ENCODE measurements around the gene PHLPP2.

PHLPP2 gene

GRCh38 chr16:71754652-71755051, 30.2 kb upstream of the PHLPP2 start:
- TF ChIP-seq YY1 (IDR thresholded peaks at IDR 0.05; ENCODE audit: insufficient read depth, insufficient read length) = no peak
- no peak for TF ChIP-seq SUZ12 (IDR thresholded peaks at IDR 0.05; ENCODE audit: extremely low read depth, insufficient read depth, insufficient read length)
- TF ChIP-seq ZNF274 (IDR thresholded peaks at IDR 0.05; ENCODE audit: low read depth, low read length) = no peak
- Histone ChIP-seq H3K4me1 (ENCODE audit: insufficient read depth, insufficient read length) (no peaks in the 10 kb centered on the region), H3K27me3 (ENCODE audit: insufficient read depth, insufficient read length) (no peaks in the 10 kb centered on the region), H3K4me3 (ENCODE audit: insufficient read length, low read depth) (no peak overlapping the region), H3K36me3 (ENCODE audit: insufficient read depth, insufficient read length, low read length) (peaks cover 65% of the 10 kb centered on the region), H3K9me3 (ENCODE audit: insufficient read depth, low read length) (no peaks in the 10 kb centered on the region), H3K9ac (ENCODE audit: insufficient read length, low read depth) (no peak overlapping the region)
- DNase-seq (ENCODE audit: low read depth, low spot score) = no peak

GRCh38 chr16:71754108-71754507, 29.6 kb upstream of the PHLPP2 start:
- Histone ChIP-seq H3K27me3 (ENCODE audit: insufficient read depth, insufficient read length) (no peaks in the 10 kb centered on the region), H3K4me1 (ENCODE audit: insufficient read depth, insufficient read length) (no peaks in the 10 kb centered on the region), H3K36me3 (ENCODE audit: insufficient read depth, insufficient read length, low read length) (peaks cover 68% of the 10 kb centered on the region), H3K9me3 (ENCODE audit: insufficient read depth, low read length) (no peaks in the 10 kb centered on the region), H3K9ac (ENCODE audit: insufficient read length, low read depth) (no peak overlapping the region), H3K4me3 (ENCODE audit: insufficient read length, low read depth) (no peak overlapping the region)
- no peak for DNase-seq (ENCODE audit: low read depth, low spot score)
- no peak for TF ChIP-seq ZNF274 (IDR thresholded peaks at IDR 0.05; ENCODE audit: low read depth, low read length)
- TF ChIP-seq YY1 (IDR thresholded peaks at IDR 0.05; ENCODE audit: insufficient read depth, insufficient read length) = no peak
- TF ChIP-seq SUZ12 (IDR thresholded peaks at IDR 0.05; ENCODE audit: extremely low read depth, insufficient read depth, insufficient read length) = no peak

GRCh38 chr16:71748226-71748625, 23.7 kb upstream of the PHLPP2 start:
- H3K4me3 ChIP-seq (ENCODE audit: insufficient read length, low read depth) = no peak overlapping the region
- H3K4me1 ChIP-seq (ENCODE audit: insufficient read depth, insufficient read length) = no peaks in the 10 kb centered on the region
- TF ChIP-seq SUZ12 (IDR thresholded peaks at IDR 0.05; ENCODE audit: extremely low read depth, insufficient read depth, insufficient read length) = no peak
- no peak for TF ChIP-seq ZNF274 (IDR thresholded peaks at IDR 0.05; ENCODE audit: low read depth, low read length)
- no peak for TF ChIP-seq YY1 (IDR thresholded peaks at IDR 0.05; ENCODE audit: insufficient read depth, insufficient read length)
- no peaks in the 10 kb centered on the region for H3K9me3 ChIP-seq (ENCODE audit: insufficient read depth, low read length)
- no peaks in the 10 kb centered on the region for H3K27me3 ChIP-seq (ENCODE audit: insufficient read depth, insufficient read length)
- H3K36me3 ChIP-seq (ENCODE audit: insufficient read depth, insufficient read length, low read length) = peaks cover 73% of the 10 kb centered on the region
- no peak overlapping the region for H3K9ac ChIP-seq (ENCODE audit: insufficient read length, low read depth)
- DNase-seq (ENCODE audit: low read depth, low spot score) = no peak

GRCh38 chr16:71746442-71747046, 22.0 kb upstream of the PHLPP2 start:
- no peaks in the 10 kb centered on the region for H3K27me3 ChIP-seq (ENCODE audit: insufficient read depth, insufficient read length)
- no peaks in the 10 kb centered on the region for H3K4me1 ChIP-seq (ENCODE audit: insufficient read depth, insufficient read length)
- H3K4me3 ChIP-seq (ENCODE audit: insufficient read length, low read depth) = no peak overlapping the region
- no peaks in the 10 kb centered on the region for H3K9me3 ChIP-seq (ENCODE audit: insufficient read depth, low read length)
- peak; percentile 11 for DNase-seq (ENCODE audit: low read depth, low spot score)
- H3K36me3 ChIP-seq (ENCODE audit: insufficient read depth, insufficient read length, low read length) = peaks cover 86% of the 10 kb centered on the region
- no peak overlapping the region for H3K9ac ChIP-seq (ENCODE audit: insufficient read length, low read depth)
- no peak for TF ChIP-seq YY1 (IDR thresholded peaks at IDR 0.05; ENCODE audit: insufficient read depth, insufficient read length)
- no peak for TF ChIP-seq SUZ12 (IDR thresholded peaks at IDR 0.05; ENCODE audit: extremely low read depth, insufficient read depth, insufficient read length)
- TF ChIP-seq ZNF274 (IDR thresholded peaks at IDR 0.05; ENCODE audit: low read depth, low read length) = no peak

GRCh38 chr16:71738855-71739254, 14.4 kb upstream of the PHLPP2 start:
- DNase-seq (ENCODE audit: low read depth, low spot score) = no peak
- no peak overlapping the region for H3K9ac ChIP-seq (ENCODE audit: insufficient read length, low read depth)

GRCh38 chr16:71737501-71737900, 13.0 kb upstream of the PHLPP2 start:
- TF ChIP-seq YY1 (IDR thresholded peaks at IDR 0.05; ENCODE audit: insufficient read depth, insufficient read length) = no peak
- no peak for TF ChIP-seq ZNF274 (IDR thresholded peaks at IDR 0.05; ENCODE audit: low read depth, low read length)
- no peak for TF ChIP-seq SUZ12 (IDR thresholded peaks at IDR 0.05; ENCODE audit: extremely low read depth, insufficient read depth, insufficient read length)
- Histone ChIP-seq H3K9ac (ENCODE audit: insufficient read length, low read depth) (no peak overlapping the region), H3K4me3 (ENCODE audit: insufficient read length, low read depth) (no peak overlapping the region), H3K9me3 (ENCODE audit: insufficient read depth, low read length) (no peaks in the 10 kb centered on the region), H3K27me3 (ENCODE audit: insufficient read depth, insufficient read length) (no peaks in the 10 kb centered on the region), H3K4me1 (ENCODE audit: insufficient read depth, insufficient read length) (no peaks in the 10 kb centered on the region), H3K36me3 (ENCODE audit: insufficient read depth, insufficient read length, low read length) (peaks cover 81% of the 10 kb centered on the region)
- DNase-seq (ENCODE audit: low read depth, low spot score) = no peak

More at GRCh38 chr16:71738855-71739254, 14.4 kb upstream of the PHLPP2 start:
- Histone ChIP-seq H3K4me1 (ENCODE audit: insufficient read depth, insufficient read length) (no peaks in the 10 kb centered on the region), H3K4me3 (ENCODE audit: insufficient read length, low read depth) (no peak overlapping the region), H3K27me3 (ENCODE audit: insufficient read depth, insufficient read length) (no peaks in the 10 kb centered on the region), H3K36me3 (ENCODE audit: insufficient read depth, insufficient read length, low read length) (peaks cover 81% of the 10 kb centered on the region), H3K9me3 (ENCODE audit: insufficient read depth, low read length) (no peaks in the 10 kb centered on the region)
- TF ChIP-seq YY1 (IDR thresholded peaks at IDR 0.05; ENCODE audit: insufficient read depth, insufficient read length) = no peak
- no peak for TF ChIP-seq ZNF274 (IDR thresholded peaks at IDR 0.05; ENCODE audit: low read depth, low read length)
- TF ChIP-seq SUZ12 (IDR thresholded peaks at IDR 0.05; ENCODE audit: extremely low read depth, insufficient read depth, insufficient read length) = no peak

GRCh38 chr16:71734511-71734910, 10.0 kb upstream of the PHLPP2 start:
- no peak overlapping the region for H3K4me3 ChIP-seq (ENCODE audit: insufficient read length, low read depth)
- no peak overlapping the region for H3K9ac ChIP-seq (ENCODE audit: insufficient read length, low read depth)
- H3K27me3 ChIP-seq (ENCODE audit: insufficient read depth, insufficient read length) = no peaks in the 10 kb centered on the region
- no peaks in the 10 kb centered on the region for H3K9me3 ChIP-seq (ENCODE audit: insufficient read depth, low read length)
- DNase-seq (ENCODE audit: low read depth, low spot score) = no peak
- no peaks in the 10 kb centered on the region for H3K4me1 ChIP-seq (ENCODE audit: insufficient read depth, insufficient read length)
- TF ChIP-seq ZNF274 (IDR thresholded peaks at IDR 0.05; ENCODE audit: low read depth, low read length) (no peak), SUZ12 (IDR thresholded peaks at IDR 0.05; ENCODE audit: extremely low read depth, insufficient read depth, insufficient read length) (no peak), YY1 (IDR thresholded peaks at IDR 0.05; ENCODE audit: insufficient read depth, insufficient read length) (no peak)
- H3K36me3 ChIP-seq (ENCODE audit: insufficient read depth, insufficient read length, low read length) = peaks cover 76% of the 10 kb centered on the region

Measured in NT2/D1 (cell line).